Endothelial cell of umbilical vein (primary cell): Measurements from ENCODE around the gene SLC12A8. TPM values are rescaled to one million over a fixed set of nuclear protein-coding genes. Genes with fewer than 3 reads are reported as not detected.

ENCODE experiments used
- BruUV-seq: library from RNA; stranded (reverse); fragments of 400-500 nt; replicated peaks from 2 replicates; lab custom pipeline; 2021; lab: Mats Ljungman, UMichigan
- CTCF ChIA-PET: fragments of 300-600, 350-600 bp; sonication (Branson Sonifier 250); formaldehyde crosslinking; loops from one replicate; lab custom pipeline; 2021; ENCODE audit warnings: antibody characterized with exemption, inconsistent platforms; lab: Charles Lee
- POLR2A ChIA-PET: fragments of 300-600, 350-600 bp; sonication (Branson Sonifier 250); formaldehyde crosslinking; loops from one replicate; lab custom pipeline; 2021; ENCODE audit warnings: antibody characterized with exemption, inconsistent platforms; lab: Charles Lee
- DNase-seq: peaks from one replicate; pipeline ENCODE4 v3.0.0-alpha.2; 2011; ENCODE audit warnings: low read depth, low spot score
- FAIRE-seq: peaks from 2 replicates; lab custom pipeline; 2011; peaks lifted over from hg19 to GRCh38; lab: Jason Lieb, UNC
- H2AFZ ChIP-seq: 2 replicates; pipeline ENCODE4 v1.6.0; 2012; ENCODE audit warnings: low read depth, low read length, control low read depth, inconsistent platforms
- H3K27ac ChIP-seq: 2 replicates; pipeline ENCODE4 v1.5.1; 2011; ENCODE audit warnings: low read depth, mild to moderate bottlenecking, control low read depth, low read length, moderate library complexity; ENCODE audit not compliant: insufficient read depth
- H3K27me3 ChIP-seq, 2 experiments: 2 replicates each; pipeline versions ENCODE4 v1.6.0 to v1.6.1; 2011; ENCODE audit warnings: low read length in 2 of 2, mixed read lengths in 1 of 2; ENCODE audit not compliant: control insufficient read depth in 2 of 2, insufficient read depth in 2 of 2
- H3K36me3 ChIP-seq, 2 experiments: 2 replicates in 1 of 2; 3 replicates in 1 of 2; pipeline ENCODE4 v1.5.1; 2011; ENCODE audit warnings: low read length in 2 of 2, mild to moderate bottlenecking in 1 of 2, moderate library complexity in 1 of 2; ENCODE audit not compliant: control insufficient read depth in 2 of 2, insufficient read depth in 2 of 2; ENCODE audit errors: extremely low read depth in 1 of 2
- H3K4me1 ChIP-seq: 3 replicates; pipeline ENCODE4 v1.5.1; 2011; ENCODE audit warnings: mild to moderate bottlenecking, low read length; ENCODE audit not compliant: control insufficient read depth, insufficient read depth; ENCODE audit errors: extremely low read depth
- H3K4me2 ChIP-seq: 2 replicates; pipeline ENCODE4 v1.6.1; 2011; ENCODE audit warnings: low read length, control low read depth, mixed read lengths; ENCODE audit not compliant: insufficient read depth
- H3K4me3 ChIP-seq, 3 experiments: fragments of 200-600 bp in 1 of 3; sonication (generic), shearing (Covaris generic) in 1 of 3; replicated peaks in 1 of 3; 2 replicates each; pipeline ENCODE4 v1.5.1; 2011 to 2016; ENCODE audit warnings: control low read depth in 3 of 3, low read length in 3 of 3, mild to moderate bottlenecking in 2 of 3, inconsistent platforms in 1 of 3, low read depth in 1 of 3, moderate library complexity in 1 of 3; ENCODE audit not compliant: insufficient read depth in 1 of 3
- H3K79me2 ChIP-seq: 2 replicates; pipeline ENCODE4 v1.6.0; 2012; ENCODE audit warnings: low read length, inconsistent platforms; ENCODE audit not compliant: control insufficient read depth, insufficient read depth
- H3K9ac ChIP-seq: replicated peaks from 2 replicates; pipeline ENCODE3; 2011; ENCODE audit warnings: low read length, control low read depth; ENCODE audit not compliant: insufficient read depth; ENCODE audit errors: extremely low read depth
- H3K9me1 ChIP-seq: replicated peaks from 3 replicates; pipeline ENCODE4 v1.6.0; 2011; ENCODE audit warnings: mild to moderate bottlenecking, low read length; ENCODE audit not compliant: control insufficient read depth, insufficient read depth; ENCODE audit errors: extremely low read depth
- H3K9me3 ChIP-seq: replicated peaks from 2 replicates; pipeline ENCODE4 v1.5.1; 2012; ENCODE audit warnings: low read length, inconsistent platforms; ENCODE audit not compliant: control insufficient read depth, insufficient read depth
- H4K20me1 ChIP-seq: replicated peaks from 2 replicates; pipeline ENCODE3; 2011; ENCODE audit warnings: mild to moderate bottlenecking, low read length; ENCODE audit not compliant: control insufficient read depth, insufficient read depth; ENCODE audit errors: extremely low read depth
- CTCF ChIP-seq, 2 donors: IDR thresholded peaks; 1 replicate in 1 of 2; 2 replicates in 1 of 2; pipeline ENCODE4 v1.5.1; 2011; ENCODE audit warnings: low read length in 2 of 2, mild to moderate bottlenecking in 2 of 2, moderate library complexity in 2 of 2, control low read depth in 1 of 2, inconsistent platforms in 1 of 2, low read depth in 1 of 2; ENCODE audit not compliant: insufficient read depth in 1 of 2; ENCODE audit errors: extremely low read depth in 1 of 2
- EZH2 ChIP-seq: IDR thresholded peaks from 2 replicates; pipeline ENCODE4 v1.6.1; 2012; ENCODE audit warnings: borderline replicate concordance, low read depth, mild to moderate bottlenecking, moderate library complexity, low read length, inconsistent platforms; ENCODE audit not compliant: severe bottlenecking
- FOS ChIP-seq: IDR thresholded peaks from 2 replicates; pipeline ENCODE4 v1.6.1; 2011; ENCODE audit warnings: mild to moderate bottlenecking, low read length, moderate library complexity, borderline replicate concordance; ENCODE audit not compliant: insufficient read depth
- JUN ChIP-seq: IDR thresholded peaks from 2 replicates; pipeline ENCODE4 v1.6.1; 2011; ENCODE audit warnings: borderline replicate concordance, low read depth; ENCODE audit not compliant: insufficient read length, insufficient read depth
- POLR2A ChIP-seq: IDR thresholded peaks from 2 replicates; pipeline ENCODE4 v1.6.1; 2012; ENCODE audit warnings: low read depth, mild to moderate bottlenecking, control low read depth, low read length
- POLR2AphosphoS5 ChIP-seq: IDR thresholded peaks from 2 replicates; pipeline ENCODE4 v1.6.1; 2012; ENCODE audit warnings: low read depth, mild to moderate bottlenecking, control low read depth, low read length, moderate library complexity; ENCODE audit not compliant: insufficient read depth
- dilution Hi-C: fragments of 300-500 bp; cut with MboI; formaldehyde crosslinking; loops from one replicate; pipeline ENCODE4 v1.15.0; 2019; ENCODE audit warnings: low sequenced_read_pairs; ENCODE audit not compliant: extremely low pct_ligation_motif_present
- intact Hi-C: fragments of 100-400 bp; cut with micrococcal nuclease; formaldehyde crosslinking; loops from one replicate; pipeline ENCODE4 v1.10.0; 2022
- polyA plus RNA-seq, 4 experiments: library from polyadenylated mRNA; depleted of rRNA in 3 of 4; stranded (reverse) in 3 of 4; unstranded in 1 of 4; fragments of >200 nt; gene quantifications; 2 replicates each; pipeline versions ENCODE4 v1.2.1 to v1.2.3, GENCODE V29; 2011 to 2012; ENCODE audit warnings: missing spikeins in 1 of 4
- total RNA-seq: library from RNA; stranded (reverse); gene quantifications from 2 replicates; pipeline ENCODE4 v1.2.3, GENCODE V29; 2021

The SLC12A8 gene
- total and polyA plus RNA-seq, 2 donors (not counting 3 experiments of a cell fraction or from before 2014, with no cell fraction given): 0.86 to 0.90 TPM

DNA sequence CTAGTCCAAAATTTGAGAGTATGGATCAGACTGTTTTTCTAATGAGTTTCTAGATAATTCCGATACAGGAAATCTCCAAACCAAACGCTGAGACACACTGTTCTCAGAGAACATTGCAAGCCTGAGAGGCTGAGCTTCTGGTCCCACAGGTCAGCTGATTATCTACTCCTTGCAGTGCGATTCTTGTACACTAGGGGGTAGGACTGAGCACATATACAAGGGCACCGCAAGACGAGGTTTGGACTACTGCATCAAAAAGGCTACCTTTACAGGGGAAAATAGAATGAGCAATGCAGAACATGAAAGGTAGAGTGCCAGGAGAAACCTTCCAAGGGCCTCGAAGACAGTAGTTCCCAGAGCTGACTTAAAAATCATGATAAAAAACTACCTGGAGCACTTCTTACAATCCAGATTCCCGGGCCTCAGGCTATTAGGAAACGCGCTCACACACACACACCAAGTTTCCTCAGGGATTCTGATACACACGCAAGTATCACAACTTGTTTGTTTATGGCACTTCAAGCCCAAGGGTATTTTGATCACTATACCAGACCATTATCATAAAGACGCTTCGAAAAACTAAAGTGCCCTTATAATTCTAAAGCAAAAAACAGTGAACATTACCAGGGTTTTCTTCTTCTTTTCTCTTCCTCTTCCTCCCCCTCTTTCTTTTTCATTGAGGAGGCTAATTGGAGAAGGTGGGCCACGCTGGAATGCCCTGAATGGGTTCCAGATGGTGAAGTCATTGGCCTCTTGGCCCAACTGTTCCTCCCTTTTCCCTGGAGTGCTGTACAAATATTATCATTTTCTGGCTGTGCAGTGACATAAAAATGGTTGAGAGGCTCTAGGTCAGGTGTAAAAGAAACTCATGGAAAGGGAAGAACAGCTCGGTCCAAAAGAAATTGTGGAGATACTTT is 61.8 kb downstream of the SLC12A8 start:
- CTCF ChIA-PET: interaction anchor here (0.6 to 1.9 kb wide), 16 partner anchors 9 to 289 kb away, joined by 3 to 23 read pairs (median 4); no protein-coding TSS in a partner anchor
- intact Hi-C loops (loop anchor here (1.0 to 10.0 kb wide), 3 partner anchors 287 to 434 kb away; no protein-coding TSS in a partner anchor), dilution Hi-C loops (no loop called here)
- H3K4me2 ChIP-seq: no peak overlapping the region
- no peaks in the 10 kb centered on the region for H3K79me2 ChIP-seq
- FAIRE-seq (peak; percentile 90), DNase-seq (peak; percentile 48)
- BruUV-seq: no TSS peak
- H3K36me3 ChIP-seq: no peaks in the 10 kb centered on the region
- no peaks in the 10 kb centered on the region for H4K20me1 ChIP-seq
- peaks cover 7% of the 10 kb centered on the region for H3K4me1 ChIP-seq
- no peak overlapping the region for H2AFZ ChIP-seq
- H3K9me1 ChIP-seq: no peaks in the 10 kb centered on the region
- H3K27ac ChIP-seq: no peak overlapping the region
- no peak overlapping the region for H3K9ac ChIP-seq
- no peaks in the 10 kb centered on the region for H3K27me3 ChIP-seq
- POLR2A ChIA-PET: no interaction called here
- TF ChIP-seq EZH2 (no peak), FOS (no peak), POLR2A (no peak), POLR2AphosphoS5 (no peak), CTCF (IDR thresholded peaks at IDR 0.05; ENCODE audit: extremely low read depth in 1 of 2, insufficient read depth in 1 of 2, low read depth in 1 of 2, low read length in 2 of 2) (peak; percentile 37 to 69), JUN (no peak)
- H3K9me3 ChIP-seq: no peaks in the 10 kb centered on the region
- H3K4me3 ChIP-seq: no peak overlapping the region
